Naive thymus-derived CD4-positive, alpha-beta T cell (primary cell): ENCODE data around the gene PBLD. TPM values are rescaled to one million over a fixed set of nuclear protein-coding genes. Genes with fewer than 3 reads are reported as not detected.
A peak's percentile ranks its signal among the peaks of the same experiment; 100 is the strongest.

Source experiments
- ATAC-seq: fragments of 150-1000 bp; cut with Tn5 transposase; 2 replicates; pipeline ENCODE4 v1.10.0; 2021; ENCODE audit warnings: mild to moderate bottlenecking, moderate library complexity
- CTCF ChIA-PET: fragments of 350-600 bp; sonication (Branson Sonifier 250); formaldehyde crosslinking; loops from one replicate; lab custom pipeline; 2021; ENCODE audit warnings: antibody characterized with exemption; lab: Charles Lee
- POLR2A ChIA-PET: fragments of 350-600 bp; sonication (Branson Sonifier 250); formaldehyde crosslinking; loops from one replicate; lab custom pipeline; 2021; ENCODE audit warnings: antibody characterized with exemption, inconsistent platforms; lab: Charles Lee
- DNase-seq, 9 donors: peaks; one replicate each; pipeline versions ENCODE4 v3.0.0 to v3.0.0-alpha.2; 2020 to 2022; ENCODE audit warnings: mixed read lengths in 1 of 9
- H3K27ac ChIP-seq: one replicate; pipeline ENCODE4 v1.7.0; 2013; ENCODE audit warnings: mild to moderate bottlenecking, low read depth, low read length, moderate library complexity
- H3K27me3 ChIP-seq, 2 donors: one replicate each; pipeline ENCODE4 v1.7.0; 2013; ENCODE audit warnings: low read length in 2 of 2, mild to moderate bottlenecking in 2 of 2, moderate library complexity in 2 of 2; ENCODE audit not compliant: control insufficient read depth in 2 of 2, insufficient read depth in 2 of 2
- H3K36me3 ChIP-seq, 3 experiments: 1 replicate in 2 of 3; 2 replicates in 1 of 3; pipeline ENCODE4 v1.7.0; 2013; ENCODE audit warnings: low read length in 3 of 3, mild to moderate bottlenecking in 3 of 3, moderate library complexity in 1 of 3; ENCODE audit not compliant: insufficient read depth in 3 of 3, control insufficient read depth in 2 of 3
- H3K4me1 ChIP-seq, 2 donors: one replicate each; pipeline ENCODE4 v1.7.0; 2013; ENCODE audit warnings: low read length in 2 of 2, mild to moderate bottlenecking in 2 of 2, moderate library complexity in 1 of 2; ENCODE audit not compliant: control insufficient read depth in 2 of 2, insufficient read depth in 2 of 2
- H3K4me3 ChIP-seq: 2 replicates; pipeline ENCODE4 v1.7.0; 2013; ENCODE audit warnings: mild to moderate bottlenecking, low read length
- H3K9me3 ChIP-seq, 3 experiments: 1 replicate in 2 of 3; 2 replicates in 1 of 3; pipeline ENCODE4 v1.7.0; 2013; ENCODE audit warnings: low read length in 3 of 3; ENCODE audit not compliant: control insufficient read depth in 2 of 3
- H3K27ac Mint-ChIP-seq, 9 donors: one replicate each; pipeline ENCODE4 v1.8.0; 2020 to 2022; ENCODE audit warnings: mixed read lengths in 9 of 9, mild to moderate bottlenecking in 8 of 9, moderate library complexity in 5 of 9, inconsistent platforms in 2 of 9
- H3K27me3 Mint-ChIP-seq, 5 donors: one replicate each; pipeline ENCODE4 v1.8.0; 2021 to 2022; ENCODE audit warnings: mixed read lengths in 5 of 5, mild to moderate bottlenecking in 1 of 5
- H3K36me3 Mint-ChIP-seq, 5 donors: one replicate each; pipeline ENCODE4 v1.8.0; 2020 to 2022; ENCODE audit warnings: mixed read lengths in 5 of 5, mild to moderate bottlenecking in 3 of 5, inconsistent platforms in 1 of 5
- H3K4me1 Mint-ChIP-seq, 7 donors: one replicate each; pipeline ENCODE4 v1.8.0; 2020 to 2022; ENCODE audit warnings: mixed read lengths in 7 of 7, mild to moderate bottlenecking in 3 of 7, inconsistent platforms in 1 of 7
- H3K4me3 Mint-ChIP-seq, 10 donors: one replicate each; pipeline ENCODE4 v1.8.0; 2020 to 2022; ENCODE audit warnings: mild to moderate bottlenecking in 10 of 10, mixed read lengths in 10 of 10, moderate library complexity in 6 of 10, inconsistent platforms in 2 of 10
- H3K9me3 Mint-ChIP-seq, 11 donors: one replicate each; pipeline ENCODE4 v1.8.0; 2020 to 2022; ENCODE audit warnings: mixed read lengths in 11 of 11, mild to moderate bottlenecking in 4 of 11, inconsistent platforms in 1 of 11, moderate library complexity in 1 of 11
- intact Hi-C, 2 donors: fragments of 100-400 bp; cut with micrococcal nuclease; formaldehyde crosslinking; loops; one replicate each; pipeline ENCODE4 v1.15.1; 2023
- polyA plus RNA-seq, 2 donors: library from polyadenylated mRNA; unstranded; fragments of 300-500 nt; fragmentation: Illumina TruSeq; gene quantifications; one replicate each; pipeline ENCODE4 v1.2.3, GENCODE V29; 2021
- total RNA-seq, 6 experiments: library from RNA in 5 of 6; stranded (reverse) in 5 of 6; gene quantifications; 1 replicate in 5 of 6; 2 replicates in 1 of 6; pipeline ENCODE4 v1.2.3 and lab custom pipeline; 2021 to 2026

PBLD gene
- total RNA-seq, result 1 to 10 TPM; 1.3 to 3.5 (median 1.9) TPM
- polyA plus RNA-seq, result 1 to 10 TPM in 1 of 2 donors, under 1 TPM in 1; 0.72 to 1.3 TPM
- total RNA-seq (lab: John Stamatoyannopoulos, UW), result 2.4 reads per million, percentile 12 among the genes with 10 or more reads in this experiment

GRCh38 chr10:68332259-68333057 is at the start of gene PBLD:
PBLD (minus strand) TSS chr10:68332928; CDS start chr10:68306844, 26,084 bp downstream.
- Histone ChIP-seq H3K4me3 (peak within 1 kb of the TSS; percentile 92), H3K9me3 (no peaks in the 10 kb centered on the region), H3K27ac (peak within 1 kb of the TSS; percentile 99), H3K36me3 (peaks cover 0 to 10% (median 0%) of the 10 kb centered on the region in 3 experiments), H3K4me1 (peaks cover 21 to 25% of the 10 kb centered on the region in 2 donors), H3K27me3 (no peaks in the 10 kb centered on the region)
- intact Hi-C loops, result loop anchor here (1.0 to 10.0 kb wide), 13 partner anchors 16 to 792 kb away; partner anchors contain the start of genes DDX50 (in 2 of the 2), VPS26A (in 2 of the 2), ATOH7 (in 1 of the 2) and CCAR1 (in 1 of the 2)
- CTCF ChIA-PET, result interaction anchor here (1.2 to 1.4 kb wide), 2 partner anchors 30 to 477 kb away, joined by 3 to 5 read pairs; no protein-coding TSS in a partner anchor
- Mint-ChIP-seq H3K27me3 (peaks cover 0 to 4% (median 0%) of the 10 kb centered on the region in 5 donors), H3K9me3 (peaks cover 0 to 6% (median 0%) of the 10 kb centered on the region in 11 donors), H3K27ac (peak within 1 kb of the TSS; percentile 98 to 100 (median 100)), H3K4me3 (peak within 1 kb of the TSS; percentile 94 to 100 (median 100)), H3K4me1 (peaks cover 46 to 73% (median 61%) of the 10 kb centered on the region in 7 donors), H3K36me3 (peaks cover 0 to 33% (median 6%) of the 10 kb centered on the region in 5 donors)
- DNase-seq (peak; percentile 48 to 71 (median 59)), ATAC-seq (peak; percentile 6)
- POLR2A ChIA-PET, result interaction anchor here (0.6 to 6.0 kb wide), 27 partner anchors 9 to 1804 kb away, joined by 3 to 54 read pairs (median 4); partner anchors contain the start of genes CCAR1, HERC4 and SIRT1

- no peak for ATAC-seq
- CTCF ChIA-PET, result no interaction called here
- no peaks in the 10 kb centered on the region for H3K4me1 ChIP-seq
- Mint-ChIP-seq H3K27me3 (no peaks in the 10 kb centered on the region), H3K4me1 (peaks cover 0 to 4% (median 0%) of the 10 kb centered on the region in 7 donors), H3K4me3 (no peak overlapping the region), H3K27ac (no peak overlapping the region), H3K36me3 (peaks cover 8 to 49% (median 44%) of the 10 kb centered on the region in 5 donors), H3K9me3 (peaks cover 0 to 27% (median 5%) of the 10 kb centered on the region in 11 donors)
- intact Hi-C loops, result no loop called here
- H3K36me3 ChIP-seq, result peaks cover 4 to 30% (median 6%) of the 10 kb centered on the region in 3 experiments
- peaks cover 0 to 9% (median 0%) of the 10 kb centered on the region in 3 experiments for H3K9me3 ChIP-seq
- H3K4me3 ChIP-seq, result no peak overlapping the region
- POLR2A ChIA-PET, result no interaction called here
- DNase-seq, result no peak
- no peak overlapping the region for H3K27ac ChIP-seq
- no peaks in the 10 kb centered on the region for H3K27me3 ChIP-seq
Observed at GRCh38 chr10:68371604-68372003, 38.9 kb upstream of the PBLD start.

- H3K27me3 ChIP-seq, result no peaks in the 10 kb centered on the region
- Mint-ChIP-seq H3K27me3 (no peaks in the 10 kb centered on the region), H3K4me3 (no peak overlapping the region), H3K27ac (no peak overlapping the region), H3K36me3 (peaks cover 4 to 28% (median 26%) of the 10 kb centered on the region in 5 donors), H3K9me3 (peaks cover 0 to 18% (median 5%) of the 10 kb centered on the region in 11 donors), H3K4me1 (peaks cover 0 to 2% (median 0%) of the 10 kb centered on the region in 7 donors)
- H3K27ac ChIP-seq, result no peak overlapping the region
- intact Hi-C loops, result no loop called here
- ATAC-seq, result no peak
- H3K9me3 ChIP-seq, result peaks cover 0 to 9% (median 0%) of the 10 kb centered on the region in 3 experiments
- H3K4me3 ChIP-seq, result no peak overlapping the region
- ChIA-PET POLR2A (no interaction called here), CTCF (no interaction called here)
- H3K36me3 ChIP-seq, result peaks cover 0 to 30% (median 11%) of the 10 kb centered on the region in 3 experiments
- no peaks in the 10 kb centered on the region for H3K4me1 ChIP-seq
- no peak for DNase-seq
Observed at GRCh38 chr10:68367121-68367520, 34.4 kb upstream of the PBLD start.

- Histone ChIP-seq H3K27me3 (no peaks in the 10 kb centered on the region), H3K27ac (no peak overlapping the region), H3K36me3 (peaks cover under 1 to 24% (median 13%) of the 10 kb centered on the region in 3 experiments), H3K4me3 (no peak overlapping the region), H3K9me3 (peaks cover 0 to 4% (median 0%) of the 10 kb centered on the region in 3 experiments), H3K4me1 (no peaks in the 10 kb centered on the region)
- Mint-ChIP-seq H3K9me3 (peaks cover 0 to 13% (median 5%) of the 10 kb centered on the region in 11 donors), H3K4me3 (no peak overlapping the region), H3K27ac (no peak overlapping the region), H3K27me3 (no peaks in the 10 kb centered on the region), H3K4me1 (peaks cover 0 to 2% (median 0%) of the 10 kb centered on the region in 7 donors), H3K36me3 (peaks cover 4 to 26% (median 22%) of the 10 kb centered on the region in 5 donors)
- DNase-seq, result no peak
- no peak for ATAC-seq
- POLR2A ChIA-PET, result no interaction called here
- intact Hi-C loops, result no loop called here
- CTCF ChIA-PET, result no interaction called here
Observed at GRCh38 chr10:68366600-68366999, 33.9 kb upstream of the PBLD start.

- Mint-ChIP-seq H3K36me3 (peaks cover 4 to 22% (median 19%) of the 10 kb centered on the region in 5 donors), H3K27me3 (no peaks in the 10 kb centered on the region), H3K4me1 (peaks cover 0 to 2% (median 0%) of the 10 kb centered on the region in 7 donors), H3K27ac (no peak overlapping the region), H3K4me3 (no peak overlapping the region), H3K9me3 (peaks cover 0 to 6% (median 3%) of the 10 kb centered on the region in 11 donors)
- no peaks in the 10 kb centered on the region for H3K4me1 ChIP-seq
- no peak overlapping the region for H3K4me3 ChIP-seq
- no peak for DNase-seq
- ChIA-PET POLR2A (no interaction called here), CTCF (no interaction called here)
- no peaks in the 10 kb centered on the region for H3K27me3 ChIP-seq
- no peaks in the 10 kb centered on the region for H3K9me3 ChIP-seq
- intact Hi-C loops, result no loop called here
- no peak for ATAC-seq
- peaks cover 3 to 21% (median 10%) of the 10 kb centered on the region in 3 experiments for H3K36me3 ChIP-seq
- H3K27ac ChIP-seq, result no peak overlapping the region
Observed at GRCh38 chr10:68365611-68366010, 32.9 kb upstream of the PBLD start.

- H3K27me3 Mint-ChIP-seq, result no peaks in the 10 kb centered on the region
- Histone ChIP-seq H3K4me1 (no peaks in the 10 kb centered on the region), H3K27me3 (no peaks in the 10 kb centered on the region), H3K27ac (no peak overlapping the region), H3K4me3 (no peak overlapping the region), H3K36me3 (peaks cover 3 to 21% (median 10%) of the 10 kb centered on the region in 3 experiments), H3K9me3 (no peaks in the 10 kb centered on the region)
- peak overlapping the region in 2 of 9 donors; percentile 9 to 12 for H3K27ac Mint-ChIP-seq
- ATAC-seq (no peak), DNase-seq (no peak)
- H3K4me3 Mint-ChIP-seq, result no peak overlapping the region
- ChIA-PET CTCF (no interaction called here), POLR2A (no interaction called here)
- intact Hi-C loops, result no loop called here
- H3K36me3 Mint-ChIP-seq, result peaks cover 4 to 14% (median 12%) of the 10 kb centered on the region in 5 donors
- no peaks in the 10 kb centered on the region for H3K9me3 Mint-ChIP-seq
- peaks cover 0 to 2% (median 0%) of the 10 kb centered on the region in 7 donors for H3K4me1 Mint-ChIP-seq
Observed at GRCh38 chr10:68364101-68364886, 31.6 kb upstream of the PBLD start.
